ENCODE data around the gene AHI1. TPM values are rescaled to one million over a fixed set of nuclear protein-coding genes. Genes with fewer than 3 reads are reported as not detected.

Gene AHI1
- total and polyA plus RNA-seq, 10 of the 15 experiments (the other 5 are each of a cell fraction or from before 2014, with no cell fraction given) = 3.2 to 9.5 (median 4.6) TPM

DNA sequence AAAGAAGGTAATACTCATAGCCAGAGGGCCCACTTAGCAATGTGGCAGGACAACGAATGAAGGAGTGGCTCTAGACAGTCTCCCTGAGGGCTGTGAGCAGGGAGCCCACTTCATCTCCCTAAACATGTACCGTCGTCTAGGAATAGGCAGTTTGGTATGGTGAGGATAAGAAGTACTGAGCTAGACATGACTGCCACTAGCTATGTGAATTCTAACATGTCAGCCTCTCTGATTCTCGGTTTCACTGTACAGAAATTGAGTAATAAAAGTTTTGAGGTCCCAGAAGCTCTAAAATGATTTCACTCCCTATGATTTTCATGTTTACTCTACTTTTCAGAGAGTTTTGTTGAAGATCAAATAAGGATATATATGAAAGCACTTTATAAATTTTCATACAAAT is 107.1 kb downstream of the AHI1 start:
- intact Hi-C loops (cut with micrococcal nuclease; ENCODE audit: unreplicated experiment) = no loop called here
- SMC1A ChIA-PET (ENCODE audit: uncharacterized antibody, unreplicated experiment) = interaction anchor here (1.1 to 1.8 kb wide), 6 partner anchors 8 to 70 kb away, joined by 3 to 6 read pairs (median 5); no protein-coding TSS in a partner anchor
- ATAC-seq (peak; percentile 25; the same call in 1 of the 3 replicates), DNase-seq (ENCODE audit: low read depth, low spot score) (no peak), FAIRE-seq (no peak)
- no TSS peak for BruUV-seq (replicated peaks)
- Histone ChIP-seq H3K4me1 (ENCODE audit: control insufficient read depth, insufficient read depth, low read length) (no peaks in the 10 kb centered on the region), H3K27me3 (replicated peaks in 1 of 2; ENCODE audit: control insufficient read depth in 2 of 2, insufficient read depth in 2 of 2, low read length in 1 of 2) (no peaks in the 10 kb centered on the region), H4K20me1 (ENCODE audit: control insufficient read depth, insufficient read depth) (no peaks in the 10 kb centered on the region), H3K36me3 (ENCODE audit: control insufficient read depth in 2 of 2, insufficient read depth in 2 of 2, low read length in 1 of 2) (no peaks in the 10 kb centered on the region), H3K4me3 (no peak overlapping the region), H3K9ac (ENCODE audit: control insufficient read depth, insufficient read depth, low read length) (no peak overlapping the region), H3K9me3 (replicated peaks; ENCODE audit: control insufficient read depth, insufficient read depth, low read length) (no peaks in the 10 kb centered on the region), H2AFZ (ENCODE audit: control insufficient read depth, low read depth, low read length) (no peak overlapping the region), H3K4me2 (ENCODE audit: control insufficient read depth, insufficient read depth) (no peak overlapping the region), H3K27ac (ENCODE audit: control insufficient read depth, insufficient read depth) (no peak overlapping the region), H3K79me2 (ENCODE audit: control insufficient read depth, insufficient read depth, low read length) (no peaks in the 10 kb centered on the region)
- CTCF ChIA-PET = interaction anchor here (1.3 kb wide), 1 partner anchor 55 kb away, joined by 3 read pairs; no protein-coding TSS in a partner anchor
- in situ Hi-C loops (cut with MboI) = no loop called here
- TF ChIP-seq, protein P1, sequence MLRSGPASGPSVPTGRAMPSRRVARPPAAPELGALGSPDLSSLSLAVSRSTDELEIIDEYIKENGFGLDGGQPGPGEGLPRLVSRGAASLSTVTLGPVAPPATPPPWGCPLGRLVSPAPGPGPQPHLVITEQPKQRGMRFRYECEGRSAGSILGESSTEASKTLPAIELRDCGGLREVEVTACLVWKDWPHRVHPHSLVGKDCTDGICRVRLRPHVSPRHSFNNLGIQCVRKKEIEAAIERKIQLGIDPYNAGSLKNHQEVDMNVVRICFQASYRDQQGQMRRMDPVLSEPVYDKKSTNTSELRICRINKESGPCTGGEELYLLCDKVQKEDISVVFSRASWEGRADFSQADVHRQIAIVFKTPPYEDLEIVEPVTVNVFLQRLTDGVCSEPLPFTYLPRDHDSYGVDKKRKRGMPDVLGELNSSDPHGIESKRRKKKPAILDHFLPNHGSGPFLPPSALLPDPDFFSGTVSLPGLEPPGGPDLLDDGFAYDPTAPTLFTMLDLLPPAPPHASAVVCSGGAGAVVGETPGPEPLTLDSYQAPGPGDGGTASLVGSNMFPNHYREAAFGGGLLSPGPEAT (IDR thresholded peaks at IDR 0.05; ENCODE audit: low read depth) = no peak
- TF ChIP-seq ZNF274 (IDR thresholded peaks at IDR 0.05; ENCODE audit: insufficient read depth, insufficient read length) (no peak), HDGF (IDR thresholded peaks at IDR 0.05) (no peak), HDAC6 (IDR thresholded peaks at IDR 0.05; ENCODE audit: unreplicated experiment) (no peak), ZNF24 (IDR thresholded peaks at IDR 0.05) (no peak), DPF2 (IDR thresholded peaks at IDR 0.05) (no peak)
- TF ChIP-seq, protein P2, sequence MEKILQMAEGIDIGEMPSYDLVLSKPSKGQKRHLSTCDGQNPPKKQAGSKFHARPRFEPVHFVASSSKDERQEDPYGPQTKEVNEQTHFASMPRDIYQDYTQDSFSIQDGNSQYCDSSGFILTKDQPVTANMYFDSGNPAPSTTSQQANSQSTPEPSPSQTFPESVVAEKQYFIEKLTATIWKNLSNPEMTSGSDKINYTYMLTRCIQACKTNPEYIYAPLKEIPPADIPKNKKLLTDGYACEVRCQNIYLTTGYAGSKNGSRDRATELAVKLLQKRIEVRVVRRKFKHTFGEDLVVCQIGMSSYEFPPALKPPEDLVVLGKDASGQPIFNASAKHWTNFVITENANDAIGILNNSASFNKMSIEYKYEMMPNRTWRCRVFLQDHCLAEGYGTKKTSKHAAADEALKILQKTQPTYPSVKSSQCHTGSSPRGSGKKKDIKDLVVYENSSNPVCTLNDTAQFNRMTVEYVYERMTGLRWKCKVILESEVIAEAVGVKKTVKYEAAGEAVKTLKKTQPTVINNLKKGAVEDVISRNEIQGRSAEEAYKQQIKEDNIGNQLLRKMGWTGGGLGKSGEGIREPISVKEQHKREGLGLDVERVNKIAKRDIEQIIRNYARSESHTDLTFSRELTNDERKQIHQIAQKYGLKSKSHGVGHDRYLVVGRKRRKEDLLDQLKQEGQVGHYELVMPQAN (conservative IDR thresholded peaks at IDR 0.05) = no peak
- RAD21 ChIA-PET (ENCODE audit: unreplicated experiment) = interaction anchor here (1.3 to 1.4 kb wide), 2 partner anchors 57 to 68 kb away, joined by 3 read pairs; no protein-coding TSS in a partner anchor
- POLR2A ChIA-PET = no interaction called here
- WGBS (ENCODE audit: insufficient coverage, insufficient replicate concordance, low lambda C conversion rate, missing lambda C conversion rate) = 78% methylated on average over 4 of the region's 4 CpGs

Measured in GM12878 (cell line).